ENCODE results near the gene FGFR3. TPM values are rescaled to one million over a fixed set of nuclear protein-coding genes. Genes with fewer than 3 reads are reported as not detected.
A peak's percentile ranks its signal among the peaks of the same experiment; 100 is the strongest.

Gene FGFR3
- total RNA-seq, 4 donors from 2014 or later: 45.4 to 168 (median 92.4) TPM

GRCh38 chr4:1767770-1768366 lies 25.2 kb upstream of the FGFR3 start:
- no peak for TF ChIP-seq POLR2A (IDR thresholded peaks at IDR 0.05)
- TF ChIP-seq CTCF (IDR thresholded peaks at IDR 0.05): peak in 4 of 6 experiments; percentile 12 to 31 (median 14)
- H3K36me3 ChIP-seq: no peaks in the 10 kb centered on the region
- H3K9me3 ChIP-seq: no peaks in the 10 kb centered on the region
- DNase-seq: peak in 2 of 3 donors; percentile 55 to 71
- H3K4me1 ChIP-seq: peaks cover 0 to 23% (median 10%) of the 10 kb centered on the region in 4 donors
- peaks cover 0 to 18% of the 10 kb centered on the region in 2 donors for H3K27me3 ChIP-seq
- H3K4me3 ChIP-seq: peak overlapping the region; percentile 33 to 65 (median 54)
- no peak overlapping the region for H3K27ac ChIP-seq

GRCh38 chr4:1768367-1769034 lies 24.6 kb upstream of the FGFR3 start:
- peaks cover 0 to 18% of the 10 kb centered on the region in 2 donors for H3K27me3 ChIP-seq
- H3K4me3 ChIP-seq: no peak overlapping the region
- H3K9me3 ChIP-seq: no peaks in the 10 kb centered on the region
- H3K27ac ChIP-seq: no peak overlapping the region
- DNase-seq: no peak
- TF ChIP-seq POLR2A (IDR thresholded peaks at IDR 0.05) (no peak), CTCF (IDR thresholded peaks at IDR 0.05) (no peak)
- peaks cover 0 to 16% (median 8%) of the 10 kb centered on the region in 4 donors for H3K4me1 ChIP-seq
- no peaks in the 10 kb centered on the region for H3K36me3 ChIP-seq

GRCh38 chr4:1769692-1770091 lies 23.4 kb upstream of the FGFR3 start:
- TF ChIP-seq POLR2A (IDR thresholded peaks at IDR 0.05): no peak
- TF ChIP-seq CTCF (IDR thresholded peaks at IDR 0.05): no peak
- H3K36me3 ChIP-seq: no peaks in the 10 kb centered on the region
- no peak overlapping the region for H3K27ac ChIP-seq
- no peak overlapping the region for H3K4me3 ChIP-seq
- peaks cover 0 to 11% (median 5%) of the 10 kb centered on the region in 4 donors for H3K4me1 ChIP-seq
- H3K9me3 ChIP-seq: no peaks in the 10 kb centered on the region
- DNase-seq: no peak
- peaks cover 0 to 18% of the 10 kb centered on the region in 2 donors for H3K27me3 ChIP-seq

GRCh38 chr4:1770245-1770644 lies 22.8 kb upstream of the FGFR3 start:
- H3K4me3 ChIP-seq: no peak overlapping the region
- no peak overlapping the region for H3K27ac ChIP-seq
- peaks cover 0 to 18% of the 10 kb centered on the region in 2 donors for H3K27me3 ChIP-seq
- DNase-seq: no peak
- TF ChIP-seq POLR2A (IDR thresholded peaks at IDR 0.05): no peak
- no peak for TF ChIP-seq CTCF (IDR thresholded peaks at IDR 0.05)
- no peaks in the 10 kb centered on the region for H3K36me3 ChIP-seq
- peaks cover 0 to 11% (median 5%) of the 10 kb centered on the region in 4 donors for H3K4me1 ChIP-seq
- H3K9me3 ChIP-seq: no peaks in the 10 kb centered on the region

- H3K9me3 ChIP-seq: no peaks in the 10 kb centered on the region
- peaks cover 0 to 18% of the 10 kb centered on the region in 2 donors for H3K27me3 ChIP-seq
- H3K27ac ChIP-seq: no peak overlapping the region
- TF ChIP-seq CTCF (IDR thresholded peaks at IDR 0.05) (no peak), POLR2A (IDR thresholded peaks at IDR 0.05) (no peak)
- no peak overlapping the region for H3K4me3 ChIP-seq
- DNase-seq: no peak
- H3K36me3 ChIP-seq: no peaks in the 10 kb centered on the region
- peaks cover 0 to 11% (median 5%) of the 10 kb centered on the region in 4 donors for H3K4me1 ChIP-seq
These were observed 22.3 kb upstream of the FGFR3 start for GRCh38 chr4:1770791-1771231.

All from Peyer's patch (tissue), 4 donors.